ENCODE data around the gene CIITA. TPM values are rescaled to one million over a fixed set of nuclear protein-coding genes. Genes with fewer than 3 reads are reported as not detected.

The CIITA gene
- total and polyA plus RNA-seq, 9 of the 15 experiments (the other 6 are each of a cell fraction or from before 2014, with no cell fraction given), result 0.01 to 0.20 (median 0.11) TPM; not detected in 4

DNA sequence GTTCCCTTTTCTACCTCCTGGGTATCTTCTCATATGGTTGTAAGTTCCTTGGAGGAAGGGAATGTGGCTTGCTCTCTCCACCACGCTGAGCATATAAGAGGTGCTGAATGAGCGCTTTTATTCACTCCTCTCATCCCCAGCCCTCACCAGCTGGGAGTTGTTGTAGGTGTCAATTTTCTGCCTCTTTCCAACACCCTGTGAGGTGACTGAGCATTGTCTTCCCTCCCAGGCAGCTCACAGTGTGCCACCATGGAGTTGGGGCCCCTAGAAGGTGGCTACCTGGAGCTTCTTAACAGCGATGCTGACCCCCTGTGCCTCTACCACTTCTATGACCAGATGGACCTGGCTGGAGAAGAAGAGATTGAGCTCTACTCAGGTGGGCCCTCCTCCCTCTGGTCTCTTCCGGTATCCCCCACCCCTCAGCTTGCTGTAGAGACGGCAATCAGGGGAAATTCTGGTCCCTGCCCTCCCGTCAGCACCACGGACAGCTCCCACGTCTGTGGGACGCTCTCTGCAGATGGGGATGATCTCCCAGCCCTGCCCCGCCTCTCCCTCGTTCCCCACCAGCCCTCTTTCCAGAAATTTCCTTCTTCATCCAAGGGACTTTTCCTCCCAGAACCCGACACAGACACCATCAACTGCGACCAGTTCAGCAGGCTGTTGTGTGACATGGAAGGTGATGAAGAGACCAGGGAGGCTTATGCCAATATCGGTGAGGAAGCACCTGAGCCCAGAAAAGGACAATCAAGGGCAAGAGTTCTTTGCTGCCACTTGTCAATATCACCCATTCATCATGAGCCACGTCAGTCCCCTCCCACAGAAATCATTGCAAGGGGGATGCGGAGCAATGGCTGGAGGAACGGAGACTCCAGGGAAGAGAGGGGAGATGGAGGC, 18.3 kb downstream of the CIITA start (continued):
- peak; percentile 23; the same call in 1 of the 2 replicates for TF ChIP-seq CEBPG (CRISPR knock-in tag; IDR thresholded peaks at IDR 0.05)
- no peak for TF ChIP-seq CEBPG (tag; conservative IDR thresholded peaks at IDR 0.05 in 1 of 2, IDR thresholded peaks at IDR 0.05 in 1 of 2)
- TF ChIP-seq SNIP1 (IDR thresholded peaks at IDR 0.05; ENCODE audit: low read depth), result no peak
- TF ChIP-seq, protein P1, sequence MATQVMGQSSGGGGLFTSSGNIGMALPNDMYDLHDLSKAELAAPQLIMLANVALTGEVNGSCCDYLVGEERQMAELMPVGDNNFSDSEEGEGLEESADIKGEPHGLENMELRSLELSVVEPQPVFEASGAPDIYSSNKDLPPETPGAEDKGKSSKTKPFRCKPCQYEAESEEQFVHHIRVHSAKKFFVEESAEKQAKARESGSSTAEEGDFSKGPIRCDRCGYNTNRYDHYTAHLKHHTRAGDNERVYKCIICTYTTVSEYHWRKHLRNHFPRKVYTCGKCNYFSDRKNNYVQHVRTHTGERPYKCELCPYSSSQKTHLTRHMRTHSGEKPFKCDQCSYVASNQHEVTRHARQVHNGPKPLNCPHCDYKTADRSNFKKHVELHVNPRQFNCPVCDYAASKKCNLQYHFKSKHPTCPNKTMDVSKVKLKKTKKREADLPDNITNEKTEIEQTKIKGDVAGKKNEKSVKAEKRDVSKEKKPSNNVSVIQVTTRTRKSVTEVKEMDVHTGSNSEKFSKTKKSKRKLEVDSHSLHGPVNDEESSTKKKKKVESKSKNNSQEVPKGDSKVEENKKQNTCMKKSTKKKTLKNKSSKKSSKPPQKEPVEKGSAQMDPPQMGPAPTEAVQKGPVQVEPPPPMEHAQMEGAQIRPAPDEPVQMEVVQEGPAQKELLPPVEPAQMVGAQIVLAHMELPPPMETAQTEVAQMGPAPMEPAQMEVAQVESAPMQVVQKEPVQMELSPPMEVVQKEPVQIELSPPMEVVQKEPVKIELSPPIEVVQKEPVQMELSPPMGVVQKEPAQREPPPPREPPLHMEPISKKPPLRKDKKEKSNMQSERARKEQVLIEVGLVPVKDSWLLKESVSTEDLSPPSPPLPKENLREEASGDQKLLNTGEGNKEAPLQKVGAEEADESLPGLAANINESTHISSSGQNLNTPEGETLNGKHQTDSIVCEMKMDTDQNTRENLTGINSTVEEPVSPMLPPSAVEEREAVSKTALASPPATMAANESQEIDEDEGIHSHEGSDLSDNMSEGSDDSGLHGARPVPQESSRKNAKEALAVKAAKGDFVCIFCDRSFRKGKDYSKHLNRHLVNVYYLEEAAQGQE (IDR thresholded peaks at IDR 0.05; ENCODE audit: borderline replicate concordance), result peak; percentile 99
- TF ChIP-seq, protein P1 (CRISPR knock-in tag; IDR thresholded peaks at IDR 0.05; ENCODE audit: low read depth), result peak; percentile 97
- no peak for TF ChIP-seq NFATC3 (IDR thresholded peaks at IDR 0.05)
- no peak for TF ChIP-seq ZNF41 (CRISPR knock-in tag; conservative IDR thresholded peaks at IDR 0.05)
- peak; percentile 62 for TF ChIP-seq CXXC5 (CRISPR knock-in tag; IDR thresholded peaks at IDR 0.05)
- peak; percentile 50; the same call in 1 of the 2 replicates for TF ChIP-seq ZNF263 (CRISPR knock-in tag; IDR thresholded peaks at IDR 0.05; ENCODE audit: borderline replicate concordance)
- TF ChIP-seq, protein P2, sequence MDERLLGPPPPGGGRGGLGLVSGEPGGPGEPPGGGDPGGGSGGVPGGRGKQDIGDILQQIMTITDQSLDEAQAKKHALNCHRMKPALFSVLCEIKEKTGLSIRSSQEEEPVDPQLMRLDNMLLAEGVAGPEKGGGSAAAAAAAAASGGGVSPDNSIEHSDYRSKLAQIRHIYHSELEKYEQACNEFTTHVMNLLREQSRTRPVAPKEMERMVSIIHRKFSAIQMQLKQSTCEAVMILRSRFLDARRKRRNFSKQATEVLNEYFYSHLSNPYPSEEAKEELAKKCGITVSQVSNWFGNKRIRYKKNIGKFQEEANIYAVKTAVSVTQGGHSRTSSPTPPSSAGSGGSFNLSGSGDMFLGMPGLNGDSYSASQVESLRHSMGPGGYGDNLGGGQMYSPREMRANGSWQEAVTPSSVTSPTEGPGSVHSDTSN (CRISPR knock-in tag; IDR thresholded peaks at IDR 0.05; ENCODE audit: low read depth), result no peak
- TF ChIP-seq, protein P2 (tag; conservative IDR thresholded peaks at IDR 0.05; ENCODE audit: low read depth), result no peak
- TF ChIP-seq MIER1 (IDR thresholded peaks at IDR 0.05; ENCODE audit: low read depth), result peak; percentile 96
